Central memory CD8-positive, alpha-beta T cell (primary cell): ENCODE data around the gene ZNF792.
"Not testable (repeated sequence)": the region's sequence is repeated elsewhere in the genome, so short reads cannot be mapped to it uniquely, and the experiment has no call there.

Experiments
- ATAC-seq: fragments of 150-1000 bp; cut with Tn5 transposase; replicated peaks from 2 replicates; pipeline ENCODE4 v1.10.0; 2022; ENCODE audit warnings: mild to moderate bottlenecking, moderate FRiP score, moderate number of reproducible peaks; ENCODE audit not compliant: poor library complexity, severe bottlenecking; ENCODE audit errors: extremely low read depth
- DNase-seq, 2 donors: peaks; one replicate each; pipeline ENCODE4 v3.0.0; 2021; ENCODE audit warnings: low spot score in 2 of 2
- H3K27ac Mint-ChIP-seq: one replicate; pipeline ENCODE4 v1.8.0; 2022; ENCODE audit warnings: low read depth, mild to moderate bottlenecking, moderate library complexity, mixed read lengths
- H3K27me3 Mint-ChIP-seq: one replicate; pipeline ENCODE4 v1.8.0; 2022; ENCODE audit warnings: mixed read lengths
- H3K36me3 Mint-ChIP-seq: one replicate; pipeline ENCODE4 v1.8.0; 2022; ENCODE audit warnings: mild to moderate bottlenecking, moderate library complexity, mixed read lengths; ENCODE audit not compliant: insufficient read depth
- H3K4me1 Mint-ChIP-seq: one replicate; pipeline ENCODE4 v1.8.0; 2022; ENCODE audit warnings: mixed read lengths
- H3K4me3 Mint-ChIP-seq: one replicate; pipeline ENCODE4 v1.8.0; 2022; ENCODE audit warnings: mild to moderate bottlenecking, moderate library complexity, mixed read lengths
- H3K9me3 Mint-ChIP-seq: one replicate; pipeline ENCODE4 v1.8.0; 2022; ENCODE audit warnings: mixed read lengths

The ZNF792 gene

DNA sequence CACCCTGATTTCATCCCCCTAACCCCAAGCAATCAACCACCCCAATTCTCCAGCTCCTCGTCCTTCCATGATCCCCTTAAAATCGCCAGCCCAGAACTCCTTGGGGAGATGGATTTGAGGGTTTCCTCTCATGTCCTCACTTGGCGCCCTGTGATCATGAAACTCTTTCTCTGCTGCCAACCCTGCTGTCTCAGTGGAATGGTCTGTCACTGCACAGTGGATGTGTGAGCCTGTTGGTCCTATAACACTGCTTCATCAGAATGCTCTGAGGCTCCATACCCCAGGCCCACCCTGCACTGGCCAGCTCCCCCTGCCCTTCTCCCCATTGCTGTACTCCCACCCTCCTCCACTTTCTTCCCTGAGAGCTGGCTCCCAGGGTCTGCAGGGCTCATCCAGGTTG lies 12.6 kb upstream of the ZNF792 start:
- no peak for DNase-seq

DNA sequence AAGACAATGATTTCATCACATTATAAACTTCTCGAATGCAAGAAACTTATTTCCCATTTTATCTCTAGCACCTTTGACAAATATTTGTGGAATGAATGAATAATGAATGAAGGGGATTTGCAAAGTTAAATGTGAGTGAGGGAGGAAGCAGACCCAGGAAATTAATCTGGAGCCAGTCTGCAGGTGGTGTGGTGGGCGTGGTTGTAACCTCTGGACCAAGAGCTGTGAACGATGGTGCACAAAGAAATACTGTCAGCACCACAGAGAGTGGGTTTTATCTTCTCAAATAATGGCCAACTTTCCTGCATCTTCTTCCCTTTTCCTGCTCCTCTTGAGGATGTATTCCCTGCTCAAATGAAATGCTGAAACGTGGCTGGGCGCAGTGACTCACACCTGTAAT lies 11.0 kb upstream of the ZNF792 start:
- H3K4me3 Mint-ChIP-seq: no peak overlapping the region
- peaks cover 13% of the 10 kb centered on the region for H3K4me1 Mint-ChIP-seq
- DNase-seq (no peak), ATAC-seq (no peak)
- peaks cover 5% of the 10 kb centered on the region for H3K9me3 Mint-ChIP-seq
- H3K36me3 Mint-ChIP-seq: peaks cover 9% of the 10 kb centered on the region
- H3K27ac Mint-ChIP-seq: no peak overlapping the region
- no peaks in the 10 kb centered on the region for H3K27me3 Mint-ChIP-seq

More for the DNA sequence above, 12.6 kb upstream of the ZNF792 start:
- ATAC-seq: no peak
- H3K4me1 Mint-ChIP-seq: peaks cover 13% of the 10 kb centered on the region
- peaks cover 9% of the 10 kb centered on the region for H3K36me3 Mint-ChIP-seq
- H3K27ac Mint-ChIP-seq: no peak overlapping the region
- H3K9me3 Mint-ChIP-seq: peaks cover 5% of the 10 kb centered on the region
- H3K27me3 Mint-ChIP-seq: no peaks in the 10 kb centered on the region
- H3K4me3 Mint-ChIP-seq: no peak overlapping the region

DNA sequence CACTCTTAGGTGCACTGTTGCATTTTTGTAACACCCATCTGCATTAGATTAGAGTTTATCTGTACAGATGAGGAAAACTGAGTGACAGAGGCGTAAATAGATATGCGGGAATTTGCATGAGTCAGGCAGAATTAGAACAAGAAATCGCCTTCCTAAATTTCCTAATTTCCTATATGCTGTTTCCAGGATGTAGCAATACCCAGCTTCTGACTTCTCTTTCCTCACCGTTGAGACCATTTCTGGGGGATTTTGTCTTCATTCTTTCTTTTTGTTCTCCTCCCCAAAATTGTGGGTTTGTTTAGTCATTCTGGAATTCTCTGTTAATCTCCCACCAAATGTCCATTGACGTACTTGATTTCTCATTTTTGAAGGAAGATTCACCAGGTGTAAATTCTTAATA lies 10.6 kb upstream of the ZNF792 start:
- Mint-ChIP-seq H3K27ac (no peak overlapping the region), H3K36me3 (peaks cover 9% of the 10 kb centered on the region), H3K27me3 (no peaks in the 10 kb centered on the region), H3K9me3 (peaks cover 5% of the 10 kb centered on the region), H3K4me1 (peaks cover 13% of the 10 kb centered on the region), H3K4me3 (no peak overlapping the region)
- ATAC-seq (no peak), DNase-seq (no peak)

DNA sequence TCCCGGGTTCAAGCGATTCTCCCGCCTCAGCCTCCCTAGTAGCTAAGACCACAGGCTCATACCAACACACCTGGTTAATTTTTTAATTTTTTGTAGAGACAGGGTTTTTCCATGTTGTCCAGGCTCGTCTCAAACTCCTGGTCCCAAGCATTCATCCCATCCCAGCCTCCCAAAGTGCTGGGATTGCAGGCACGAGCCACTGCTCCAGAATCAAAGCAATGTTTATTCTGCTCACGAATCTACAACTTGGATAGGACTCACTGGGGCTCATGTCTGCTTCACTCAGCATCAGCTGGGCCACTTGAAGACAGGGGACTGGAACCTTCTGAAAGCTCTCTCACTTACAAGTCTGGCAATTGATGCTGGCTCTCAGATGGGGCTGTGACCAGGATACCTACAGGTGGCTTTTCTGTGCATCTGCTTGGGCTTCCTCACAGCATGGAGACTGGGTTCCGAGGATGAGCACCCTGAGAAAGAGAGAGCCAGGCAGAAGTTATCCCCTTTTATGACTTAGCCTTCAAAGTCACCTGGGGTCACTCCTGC lies 8.2 kb upstream of the ZNF792 start:
- ATAC-seq (no peak), DNase-seq (no peak)
- peaks cover 13% of the 10 kb centered on the region for H3K4me1 Mint-ChIP-seq
- H3K27ac Mint-ChIP-seq: no peak overlapping the region
- H3K27me3 Mint-ChIP-seq: no peaks in the 10 kb centered on the region
- H3K36me3 Mint-ChIP-seq: peaks cover 9% of the 10 kb centered on the region
- peaks cover 5% of the 10 kb centered on the region for H3K9me3 Mint-ChIP-seq
- no peak overlapping the region for H3K4me3 Mint-ChIP-seq

GRCh38 chr19:34970185-34970780 lies 6.3 kb upstream of the ZNF792 start:
- H3K4me3 Mint-ChIP-seq, ATAC-seq, H3K27me3 Mint-ChIP-seq, H3K27ac Mint-ChIP-seq, H3K36me3 Mint-ChIP-seq, DNase-seq, H3K9me3 Mint-ChIP-seq: not testable (repeated sequence)
- peaks cover 13% of the 10 kb centered on the region for H3K4me1 Mint-ChIP-seq

- Mint-ChIP-seq H3K4me1 (peaks cover 13% of the 10 kb centered on the region), H3K9me3 (no peaks in the 10 kb centered on the region), H3K4me3 (no peak overlapping the region), H3K36me3 (peaks cover 6% of the 10 kb centered on the region), H3K27me3 (no peaks in the 10 kb centered on the region), H3K27ac (no peak overlapping the region)
- ATAC-seq: no peak
- no peak for DNase-seq
Observed at GRCh38 chr19:34969721-34970120, 5.7 kb upstream of the ZNF792 start.

DNA sequence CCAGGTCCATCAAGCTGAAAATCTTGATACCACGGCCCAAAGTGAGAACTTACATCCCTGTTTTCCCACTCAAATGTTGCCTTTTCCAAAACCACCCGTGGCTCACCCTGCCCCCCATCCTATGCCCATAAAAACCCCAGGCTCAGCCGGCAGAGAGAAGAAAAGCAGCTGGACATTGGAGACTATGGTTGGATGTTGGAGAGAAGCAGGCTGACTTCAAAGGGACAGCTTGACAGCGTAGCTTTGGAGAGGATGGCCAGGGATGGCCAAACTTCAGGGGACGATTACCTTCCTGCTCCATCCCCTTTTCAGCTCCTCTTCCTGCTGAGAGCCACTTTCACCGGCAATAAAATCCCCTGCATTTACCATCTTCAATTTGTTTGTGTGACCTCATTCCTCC lies 3.5 kb upstream of the ZNF792 start:
- Mint-ChIP-seq H3K9me3 (peaks cover 6% of the 10 kb centered on the region), H3K4me1 (peaks cover 11% of the 10 kb centered on the region), H3K27ac (no peak overlapping the region), H3K27me3 (no peaks in the 10 kb centered on the region), H3K4me3 (no peak overlapping the region), H3K36me3 (peaks cover 4% of the 10 kb centered on the region)
- ATAC-seq: no peak
- no peak for DNase-seq

- not testable (repeated sequence) for ATAC-seq, DNase-seq, H3K27ac Mint-ChIP-seq, H3K27me3 Mint-ChIP-seq, H3K4me3 Mint-ChIP-seq
- peaks cover 25% of the 10 kb centered on the region for H3K4me1 Mint-ChIP-seq
- H3K9me3 Mint-ChIP-seq: peaks cover 15% of the 10 kb centered on the region
- peaks cover 12% of the 10 kb centered on the region for H3K36me3 Mint-ChIP-seq
Observed at GRCh38 chr19:34965505-34965904, 1.5 kb upstream of the ZNF792 start.

- Mint-ChIP-seq H3K27ac (no peak overlapping the region), H3K27me3 (no peaks in the 10 kb centered on the region), H3K4me3 (peak overlapping the region; percentile 91), H3K36me3 (peaks cover 18% of the 10 kb centered on the region), H3K9me3 (peaks cover 24% of the 10 kb centered on the region), H3K4me1 (peaks cover 25% of the 10 kb centered on the region)
- no peak for ATAC-seq
- no peak for DNase-seq
Observed at GRCh38 chr19:34964598-34964997, 569 bp upstream of the ZNF792 start.

GRCh38 chr19:34962687-34963572 lies 1.1 kb downstream of the ZNF792 start:
- Mint-ChIP-seq H3K4me1 (peaks cover 25% of the 10 kb centered on the region), H3K4me3 (peak overlapping the region; percentile 91), H3K27me3 (no peaks in the 10 kb centered on the region), H3K36me3 (peaks cover 30% of the 10 kb centered on the region), H3K9me3 (peaks cover 26% of the 10 kb centered on the region), H3K27ac (peak overlapping the region; percentile 93)
- DNase-seq (no peak), ATAC-seq (no peak)

GRCh38 chr19:34961775-34962686 lies 2.0 kb downstream of the ZNF792 start:
- ATAC-seq (peak; percentile 87), DNase-seq (peak in 1 of 2 donors; percentile 18)
- peak overlapping the region; percentile 91 for H3K4me3 Mint-ChIP-seq
- H3K9me3 Mint-ChIP-seq: peaks cover 30% of the 10 kb centered on the region
- H3K27ac Mint-ChIP-seq: peak overlapping the region; percentile 93
- no peaks in the 10 kb centered on the region for H3K27me3 Mint-ChIP-seq
- peaks cover 33% of the 10 kb centered on the region for H3K36me3 Mint-ChIP-seq
- peaks cover 25% of the 10 kb centered on the region for H3K4me1 Mint-ChIP-seq
